GM18907 (cell line): Measurements from ENCODE around the gene KIRREL2.
"Not testable (repeated sequence)": the region's sequence is repeated elsewhere in the genome, so short reads cannot be mapped to it uniquely, and the experiment has no call there.

Experiments used
- ATAC-seq: cut with Tn5 transposase; IDR thresholded peaks from one replicate; pipeline ENCODE4 v1.9.1; 2021; ENCODE audit warnings: mild to moderate bottlenecking, moderate library complexity; ENCODE audit not compliant: unreplicated experiment

The KIRREL2 gene

DNA sequence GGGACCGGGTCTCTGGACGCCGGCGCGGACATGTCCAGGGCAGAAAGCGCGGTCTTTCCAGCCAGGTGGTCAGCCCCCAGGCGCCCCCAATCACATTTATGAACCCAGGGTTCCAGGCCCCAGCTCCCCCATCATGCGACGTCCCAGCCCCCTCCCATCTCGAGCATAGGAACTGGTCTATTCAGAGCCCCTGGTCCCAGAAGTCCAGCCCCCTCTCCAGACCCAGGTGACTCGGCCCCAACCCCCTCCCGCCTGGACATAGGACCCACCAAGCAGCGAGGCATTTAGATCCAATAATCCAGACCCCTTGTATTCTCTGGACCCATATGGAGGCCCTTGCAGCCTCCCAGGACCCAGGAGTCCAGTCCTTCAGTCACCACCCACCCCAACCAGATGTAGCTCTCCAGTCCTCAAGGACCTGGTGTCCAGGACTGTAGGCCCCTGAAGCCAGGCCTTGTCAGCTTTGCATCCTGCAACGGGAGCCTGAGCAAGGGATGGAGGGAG, 12.2 kb downstream of the KIRREL2 start:
- no peak for ATAC-seq

DNA sequence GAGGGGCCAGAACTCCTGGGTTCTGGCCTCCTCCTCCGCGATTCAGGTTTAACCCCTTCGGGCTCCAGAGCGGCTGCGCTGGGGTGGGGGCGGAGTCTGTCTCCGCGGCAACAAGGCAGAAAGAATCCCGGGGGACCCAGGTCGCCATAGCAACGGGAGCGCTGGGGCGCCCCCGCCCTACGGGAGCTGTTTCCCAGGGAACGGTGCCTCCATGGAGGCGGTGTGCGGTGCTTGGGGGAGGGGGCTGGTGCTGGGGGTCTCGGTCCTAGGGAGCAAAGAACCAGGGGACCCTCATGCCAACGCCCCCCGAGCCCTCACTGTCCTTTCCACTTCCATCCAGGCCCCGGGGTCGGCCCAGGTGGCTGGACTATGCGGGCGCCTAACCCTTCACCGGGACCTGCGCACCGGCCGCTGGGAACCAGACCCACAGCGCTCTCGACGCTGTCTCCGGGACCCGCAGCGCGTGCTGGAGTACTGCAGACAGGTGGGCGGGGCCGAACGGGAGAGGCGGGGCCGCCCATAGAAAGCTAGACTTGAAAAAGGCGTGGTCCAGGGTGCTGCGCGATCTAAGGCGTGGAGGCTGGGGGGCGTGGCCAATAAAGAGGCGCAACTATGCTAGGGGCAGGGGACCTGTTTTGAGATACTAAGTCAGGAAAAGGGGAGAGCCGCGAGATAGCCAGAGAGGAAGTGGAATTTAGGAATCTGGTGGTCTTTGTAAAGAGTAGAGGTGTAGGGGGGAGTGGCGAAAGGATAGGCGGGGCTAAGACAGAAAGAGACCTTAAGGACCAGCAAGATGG, 12.8 kb downstream of the KIRREL2 start:
- no peak for ATAC-seq

DNA sequence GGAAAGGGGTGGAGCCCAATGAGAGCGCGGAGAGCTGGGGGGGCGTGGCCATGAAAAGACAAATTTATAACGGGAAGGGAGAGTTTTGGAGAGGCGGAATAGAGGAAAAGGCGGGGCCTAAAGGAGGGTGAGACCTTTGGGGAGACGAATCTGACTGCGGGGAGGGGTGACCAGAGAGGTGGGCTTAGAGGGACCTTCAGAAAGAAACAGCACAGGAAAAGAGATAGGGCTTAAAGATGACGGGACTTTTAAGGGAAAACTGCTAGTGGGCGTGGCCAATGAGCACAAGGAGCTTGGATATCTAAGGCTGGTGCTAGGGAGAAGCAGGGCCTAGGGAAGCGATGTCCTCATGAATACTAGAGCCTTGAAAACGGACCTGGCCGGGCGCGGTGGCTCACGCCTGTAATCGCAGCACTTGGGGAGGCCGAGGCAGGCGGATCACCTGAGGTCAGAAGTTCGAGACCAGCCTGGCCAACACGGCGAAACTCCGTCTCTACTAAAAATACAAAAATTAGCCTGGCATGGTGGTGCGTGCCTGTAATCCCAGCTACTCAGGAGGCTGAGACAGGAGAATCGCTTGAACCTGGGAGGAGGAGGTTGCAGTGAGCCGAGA, 13.5 kb downstream of the KIRREL2 start:
- not testable (repeated sequence) for ATAC-seq

DNA sequence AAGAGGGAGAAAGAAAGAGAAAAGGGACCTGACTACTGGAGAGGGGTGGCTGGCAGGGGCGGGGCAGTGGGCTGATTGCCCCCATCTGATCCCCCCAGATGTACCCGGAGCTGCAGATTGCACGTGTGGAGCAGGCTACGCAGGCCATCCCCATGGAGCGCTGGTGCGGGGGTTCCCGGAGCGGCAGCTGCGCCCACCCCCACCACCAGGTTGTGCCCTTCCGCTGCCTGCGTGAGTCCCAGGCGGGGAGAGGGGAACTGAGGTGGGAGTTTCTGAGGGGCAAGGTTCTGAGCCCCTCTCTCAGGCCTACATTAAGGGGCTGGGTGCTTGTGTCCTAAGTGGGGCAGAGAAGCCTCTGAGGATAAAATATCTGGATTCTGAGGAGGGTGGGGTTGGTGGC, 14.1 kb downstream of the KIRREL2 start:
- ATAC-seq, result no peak

DNA sequence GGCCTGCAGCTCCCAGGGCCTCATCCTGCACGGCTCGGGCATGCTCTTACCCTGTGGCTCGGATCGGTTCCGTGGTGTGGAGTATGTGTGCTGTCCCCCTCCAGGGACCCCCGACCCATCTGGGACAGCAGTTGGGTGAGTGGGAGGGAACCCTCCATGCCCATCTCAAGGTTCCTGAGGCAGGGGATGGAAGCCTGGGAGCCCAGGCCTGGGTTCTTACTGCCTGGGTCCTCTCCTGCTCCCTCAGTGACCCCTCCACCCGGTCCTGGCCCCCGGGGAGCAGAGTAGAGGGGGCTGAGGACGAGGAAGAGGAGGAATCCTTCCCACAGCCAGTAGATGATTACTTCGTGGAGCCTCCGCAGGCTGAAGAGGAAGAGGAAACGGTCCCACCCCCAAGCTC, 14.9 kb downstream of the KIRREL2 start:
- no peak for ATAC-seq

DNA sequence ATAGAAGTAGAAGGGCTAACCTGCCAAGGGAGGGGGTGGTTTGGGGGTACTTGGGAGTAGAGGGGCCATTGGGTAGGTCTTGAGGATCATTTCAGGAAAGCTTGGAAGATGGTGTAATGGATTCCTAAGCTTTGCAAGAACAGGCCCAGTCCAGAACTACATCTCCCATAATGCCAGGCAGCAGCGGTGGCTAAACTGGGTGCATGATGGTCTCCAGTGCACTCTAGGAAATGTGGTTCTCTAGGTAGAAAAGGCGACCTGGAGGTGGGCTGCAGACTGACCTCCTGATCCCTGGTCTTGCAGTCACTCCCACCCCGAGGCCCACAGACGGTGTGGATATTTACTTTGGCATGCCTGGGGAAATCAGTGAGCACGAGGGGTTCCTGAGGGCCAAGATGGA, 15.5 kb downstream of the KIRREL2 start:
- ATAC-seq, result no peak

DNA sequence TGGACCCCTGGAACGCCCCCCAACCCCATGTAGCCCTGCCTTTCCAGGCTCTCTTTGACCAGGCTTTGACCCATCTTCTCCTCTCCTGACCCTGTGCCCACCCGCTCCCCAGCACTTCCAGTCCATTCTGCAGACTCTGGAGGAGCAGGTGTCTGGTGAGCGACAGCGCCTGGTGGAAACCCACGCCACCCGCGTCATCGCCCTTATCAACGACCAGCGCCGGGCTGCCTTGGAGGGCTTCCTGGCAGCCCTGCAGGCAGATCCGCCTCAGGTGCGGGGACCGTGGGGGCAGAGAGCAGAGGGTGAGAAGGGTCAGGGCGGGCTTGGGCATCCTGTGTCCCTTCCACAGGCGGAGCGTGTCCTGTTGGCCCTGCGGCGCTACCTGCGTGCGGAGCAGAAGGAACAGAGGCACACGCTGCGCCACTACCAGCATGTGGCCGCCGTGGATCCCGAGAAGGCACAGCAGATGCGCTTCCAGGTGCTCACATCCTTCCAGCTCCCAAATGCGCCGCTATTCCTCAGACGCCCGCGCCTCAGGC, 17.8 kb downstream of the KIRREL2 start:
- no peak for ATAC-seq

DNA sequence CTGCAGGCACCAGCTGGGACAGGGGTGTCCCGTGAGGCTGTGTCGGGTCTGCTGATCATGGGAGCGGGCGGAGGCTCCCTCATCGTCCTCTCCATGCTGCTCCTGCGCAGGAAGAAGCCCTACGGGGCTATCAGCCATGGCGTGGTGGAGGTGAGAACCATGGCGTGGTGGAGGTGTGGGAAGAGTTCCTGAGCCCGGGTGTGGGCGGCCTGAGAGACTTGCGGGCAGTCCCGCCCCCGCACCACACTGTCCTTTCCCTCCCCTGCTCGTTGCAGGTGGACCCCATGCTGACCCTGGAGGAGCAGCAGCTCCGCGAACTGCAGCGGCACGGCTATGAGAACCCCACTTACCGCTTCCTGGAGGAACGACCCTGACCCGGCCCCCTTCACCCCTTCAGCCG, 22.4 kb downstream of the KIRREL2 start:
- ATAC-seq, result no peak

DNA sequence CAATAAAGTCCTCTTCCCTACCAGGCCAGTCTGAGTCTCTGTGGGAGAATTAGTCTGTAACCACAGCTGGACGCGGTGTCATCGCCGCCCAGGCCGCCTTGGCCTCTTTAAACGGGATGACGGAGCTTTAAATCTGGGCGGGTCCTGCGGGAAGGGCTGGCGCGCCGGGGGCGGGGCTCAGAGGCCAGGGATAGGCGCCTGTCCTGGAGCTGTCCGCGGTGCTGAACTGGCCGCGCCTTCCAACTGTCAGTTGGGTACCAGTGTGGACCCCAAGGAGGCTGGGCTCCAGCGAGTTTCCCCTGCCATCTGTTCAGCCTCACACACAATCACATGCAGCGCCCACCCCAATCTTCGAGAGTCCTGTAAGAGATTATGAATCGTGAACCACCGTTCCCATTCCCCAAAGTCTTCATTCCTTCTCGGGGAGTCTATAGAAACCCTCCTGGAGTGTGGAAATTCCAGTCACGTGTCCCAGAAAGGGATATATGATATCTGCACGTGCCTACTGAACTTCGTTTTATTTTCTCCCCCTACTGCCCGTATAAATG, 23.1 kb downstream of the KIRREL2 start:
- no peak for ATAC-seq

DNA sequence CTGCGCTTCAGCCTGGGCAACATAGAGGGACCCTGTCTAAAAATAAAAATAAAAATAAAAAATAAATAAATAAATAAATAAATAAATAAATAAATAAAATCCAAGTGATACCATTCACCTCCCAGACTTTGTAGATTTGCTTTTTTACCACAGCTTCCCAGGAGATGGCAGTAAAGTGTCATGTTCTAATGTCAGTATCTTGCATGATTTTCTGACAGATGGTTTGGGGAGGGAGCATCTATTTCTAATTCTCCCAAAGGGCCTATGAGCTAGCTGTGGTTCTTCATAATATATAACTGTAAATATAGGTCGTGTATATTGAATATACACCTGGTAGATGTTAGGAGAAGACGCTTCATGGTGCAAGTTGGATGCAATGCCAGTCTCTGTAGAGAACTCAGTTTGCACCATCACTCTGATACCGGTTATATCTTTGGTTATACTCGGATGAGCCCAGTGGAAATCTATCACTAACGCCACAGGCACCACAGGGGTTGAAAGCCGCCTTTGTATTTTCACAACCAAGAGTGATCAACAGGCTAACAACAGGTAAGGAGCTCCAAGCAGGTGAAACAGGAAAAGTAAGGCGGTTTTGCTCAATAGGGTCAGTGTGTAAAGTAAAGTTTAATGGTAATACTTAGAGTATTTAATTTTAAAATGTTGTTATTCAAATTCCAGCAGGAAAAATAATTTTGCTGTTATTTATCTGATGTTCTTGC, 25.6 kb downstream of the KIRREL2 start:
- ATAC-seq, result no peak

DNA sequence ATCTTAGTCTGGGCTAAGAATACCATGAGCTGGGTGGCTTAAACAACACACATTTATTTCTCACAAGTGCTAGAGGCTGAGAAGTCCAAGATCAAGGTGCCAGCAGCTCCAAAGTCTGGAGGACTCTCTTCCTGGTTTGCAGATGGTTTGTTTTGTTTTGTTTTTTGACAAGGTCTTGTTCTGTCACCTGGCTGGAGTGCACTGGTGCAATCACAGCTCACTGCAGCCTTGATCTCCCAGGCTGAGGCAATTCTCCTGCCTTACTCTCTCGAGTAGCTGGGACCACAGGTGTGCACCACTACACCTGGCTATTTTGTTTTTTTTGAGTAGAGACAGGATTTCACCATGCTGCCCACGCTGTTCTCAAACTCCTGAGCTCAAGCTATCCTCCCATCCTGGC, 27.2 kb downstream of the KIRREL2 start:
- ATAC-seq, result no peak

DNA sequence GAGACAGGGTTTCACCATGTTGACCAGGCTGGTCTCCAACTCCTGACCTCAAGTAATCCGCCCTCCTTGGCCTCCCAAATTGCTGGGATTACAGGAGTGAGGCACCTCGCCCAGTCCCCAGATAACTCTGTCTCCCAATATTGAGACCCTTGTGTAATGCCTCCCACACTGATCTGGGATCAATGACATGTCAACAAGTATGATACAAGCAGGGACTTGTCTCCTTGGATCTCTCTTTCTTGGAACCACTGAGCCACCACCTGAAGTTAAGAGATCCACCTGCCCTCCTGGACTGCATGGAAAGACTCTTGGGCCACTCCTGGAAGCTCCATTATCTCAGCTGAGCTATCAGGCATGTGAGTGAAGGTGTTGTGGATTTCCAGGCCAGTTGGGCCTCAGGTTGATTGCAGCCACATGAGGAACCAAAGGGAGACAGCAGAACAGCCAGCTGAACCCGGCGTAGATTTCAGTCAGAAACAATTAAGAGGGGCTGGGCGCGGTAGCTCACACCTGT, 28.6 kb downstream of the KIRREL2 start:
- no peak for ATAC-seq

DNA sequence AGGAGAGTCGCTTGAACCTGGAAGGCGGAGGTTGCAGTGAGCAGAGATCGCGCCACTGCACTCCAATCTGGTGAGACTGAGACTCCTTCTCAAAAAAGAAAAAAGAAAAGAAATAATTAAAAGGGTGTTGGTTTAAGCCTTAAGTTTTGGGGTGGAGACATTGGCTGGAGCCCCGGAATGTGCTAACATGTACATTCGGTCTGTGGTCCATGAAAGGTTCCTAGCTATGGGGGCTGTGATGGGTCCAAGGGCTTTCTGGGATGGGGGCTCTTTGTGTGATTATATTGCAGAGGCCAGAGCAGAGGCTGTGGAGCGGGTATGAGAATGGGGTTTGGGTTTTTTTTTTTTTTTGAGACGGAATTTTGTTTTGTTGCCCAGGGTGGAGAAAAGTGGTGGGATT, 29.2 kb downstream of the KIRREL2 start:
- ATAC-seq, result no peak

DNA sequence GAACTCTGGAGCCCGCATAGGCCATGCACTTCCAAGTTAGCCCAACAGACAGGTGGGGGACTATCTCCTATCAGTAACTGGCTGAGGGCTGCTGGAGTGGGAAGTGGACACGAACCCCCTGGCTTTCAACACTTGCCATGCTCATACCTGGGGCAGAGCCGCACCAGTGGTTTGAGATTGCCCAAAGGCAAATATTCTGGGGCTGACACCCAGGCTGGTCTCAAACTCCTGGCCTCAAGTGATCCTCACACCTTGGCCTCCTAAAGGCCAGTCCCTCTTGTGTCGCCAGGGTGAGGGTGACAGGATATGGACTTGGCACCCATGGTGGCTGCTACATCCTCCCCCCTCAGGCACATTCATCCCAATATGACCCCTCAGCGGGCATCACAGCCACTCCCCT, 30.5 kb downstream of the KIRREL2 start:
- ATAC-seq, result no peak

DNA sequence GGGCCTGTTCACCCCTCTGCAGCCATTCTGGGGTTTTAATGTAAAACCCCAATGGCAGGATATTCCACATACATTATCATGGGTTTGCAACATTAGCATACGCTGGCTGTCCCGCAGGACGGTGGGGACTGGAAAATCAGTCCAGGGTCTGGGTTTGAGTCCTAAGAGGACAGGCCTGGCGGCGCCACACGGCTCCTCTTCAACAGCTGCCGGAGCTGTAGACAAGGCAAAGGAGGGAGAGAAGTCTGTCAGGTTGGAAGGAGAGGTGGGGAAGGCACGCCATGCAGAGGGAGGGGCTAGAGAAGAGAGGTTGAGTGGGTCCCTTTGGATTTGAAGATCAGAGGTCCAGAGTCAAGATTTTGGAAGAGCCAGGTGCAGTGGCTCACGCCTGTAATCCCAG, 31.7 kb downstream of the KIRREL2 start:
- ATAC-seq, result no peak

DNA sequence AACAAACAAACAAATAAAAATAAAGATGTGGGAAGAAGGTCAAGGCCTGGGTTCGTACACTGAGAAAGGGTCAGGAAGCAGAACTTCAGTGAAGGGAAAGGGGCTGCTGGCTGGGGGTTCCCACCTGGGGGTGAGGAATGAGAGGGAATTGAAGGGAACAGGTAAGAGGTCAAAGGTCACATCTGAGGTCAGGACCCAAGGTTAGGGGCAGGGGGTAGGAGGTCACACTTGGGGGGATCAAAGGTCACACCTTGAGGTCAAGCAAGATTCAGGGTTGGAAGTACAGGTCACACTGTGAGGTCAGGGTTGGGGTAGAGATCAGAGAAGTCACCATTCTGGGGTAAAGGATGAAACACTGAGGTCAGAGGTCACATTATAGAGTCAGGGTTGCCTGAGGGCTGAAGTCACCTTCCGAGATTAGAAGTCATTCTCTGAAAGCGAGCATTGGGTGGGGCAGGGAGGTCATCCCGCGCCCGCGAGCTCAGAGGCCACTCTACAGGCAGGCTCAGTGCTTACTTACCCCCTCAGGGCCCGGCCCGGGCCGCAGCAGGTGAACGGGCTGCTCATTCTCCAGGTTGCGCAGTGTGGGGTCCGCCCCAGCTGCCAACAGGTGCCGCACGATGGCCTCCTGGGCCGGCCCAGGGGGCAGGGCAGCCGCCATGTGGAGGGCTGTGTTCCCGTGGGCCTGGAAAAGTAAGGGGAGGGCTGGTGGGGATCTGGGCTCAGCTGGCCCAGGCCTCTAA, 32.8 kb downstream of the KIRREL2 start:
- ATAC-seq, result no peak

DNA sequence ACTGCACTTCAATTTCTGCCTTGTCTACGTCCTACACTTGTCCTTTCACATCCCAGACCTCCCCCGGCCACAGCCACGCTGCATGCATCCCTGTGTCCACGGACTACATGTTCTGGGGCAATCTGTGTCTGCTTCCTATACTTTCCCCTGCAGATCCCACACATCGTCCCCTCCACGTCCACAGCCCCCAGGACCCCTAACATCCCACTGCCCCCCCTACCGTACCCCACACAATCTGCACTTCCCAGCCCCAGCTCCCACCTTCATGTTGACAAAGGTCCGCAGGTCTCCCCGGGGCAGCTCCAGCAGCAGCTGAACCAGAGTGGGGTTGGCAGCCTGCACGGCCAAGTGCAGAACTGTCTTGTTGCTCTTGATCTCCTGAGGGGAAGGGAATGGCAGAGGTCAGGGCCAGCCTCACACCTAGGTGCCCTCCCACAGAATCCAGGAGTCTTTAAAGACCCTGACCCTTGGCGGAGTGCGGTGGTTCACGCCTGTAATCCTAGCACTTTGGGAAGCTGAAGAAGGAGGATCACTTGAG, 33.5 kb downstream of the KIRREL2 start:
- ATAC-seq, result no peak

DNA sequence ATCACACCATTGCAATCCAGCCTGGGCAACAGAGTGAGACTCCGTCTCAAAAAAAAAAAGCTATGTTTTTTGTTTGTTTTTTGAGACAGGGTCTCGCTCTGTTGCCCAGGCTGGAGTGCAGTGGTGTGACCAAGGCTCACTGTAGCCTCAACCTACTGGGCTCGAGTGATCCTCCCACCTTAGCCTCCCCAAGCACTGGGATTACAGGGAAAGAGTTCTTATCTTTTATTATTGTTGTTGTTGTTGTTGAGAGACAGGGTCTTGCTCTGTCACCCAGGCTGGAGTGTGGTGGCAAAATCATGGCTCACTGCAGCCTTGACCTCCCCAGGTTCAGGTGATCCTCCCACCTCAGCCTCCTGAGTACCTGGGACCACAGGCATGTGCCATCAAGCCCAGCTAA, 35.1 kb downstream of the KIRREL2 start:
- ATAC-seq, result not testable (repeated sequence)

DNA sequence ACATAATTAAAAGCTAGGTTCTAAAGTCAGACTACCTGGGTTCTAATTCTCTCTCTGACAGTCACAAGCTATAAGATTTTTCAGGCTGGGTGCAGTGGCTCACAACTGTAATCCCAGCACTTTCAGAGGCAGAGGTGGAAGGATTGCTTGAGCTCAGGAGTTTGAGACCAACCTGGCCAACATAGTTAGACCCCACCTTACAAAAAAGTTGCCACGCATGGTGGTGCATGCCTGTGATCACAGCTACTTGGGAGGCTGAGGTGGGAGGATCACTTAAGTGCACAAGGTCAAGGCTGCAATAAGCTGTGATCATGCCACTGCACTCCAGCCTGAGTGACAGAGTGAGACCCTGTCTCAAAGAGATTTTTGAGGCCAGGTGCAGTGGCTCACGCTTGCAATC, 37.6 kb downstream of the KIRREL2 start:
- no peak for ATAC-seq
